DMS153 (cell line): ENCODE data around the gene PTGR1.
"Not testable (repeated sequence)": the region's sequence is repeated elsewhere in the genome, so short reads cannot be mapped to it uniquely, and the experiment has no call there.

Experiments
- DNase-seq: peaks from one replicate; lab custom pipeline; 2025; lab: John Stamatoyannopoulos, UW

The PTGR1 gene

GRCh38 chr9:111599092-111599954 lies at the start of gene PTGR1:
Gene PTGR1 (minus strand): TSS chr9:111599647. CDS start chr9:111597422, 2,225 bp downstream.
- DNase-seq, result peak; percentile 20

GRCh38 chr9:111649016-111649415 lies 49.6 kb upstream of the PTGR1 start:
- no peak for DNase-seq

- DNase-seq, result no peak
Observed at GRCh38 chr9:111648066-111648465, 48.6 kb upstream of the PTGR1 start.

- DNase-seq, result no peak
Observed at GRCh38 chr9:111646417-111646816, 47.0 kb upstream of the PTGR1 start.

- DNase-seq, result no peak
Observed at GRCh38 chr9:111645806-111646205, 46.4 kb upstream of the PTGR1 start.

GRCh38 chr9:111644195-111644772 lies 44.8 kb upstream of the PTGR1 start:
- DNase-seq, result no peak

GRCh38 chr9:111637421-111637950 lies 38.0 kb upstream of the PTGR1 start:
- no peak for DNase-seq

- DNase-seq, result no peak
Observed at GRCh38 chr9:111634860-111635259, 35.4 kb upstream of the PTGR1 start.

GRCh38 chr9:111633389-111633736 lies 33.9 kb upstream of the PTGR1 start:
- no peak for DNase-seq

- DNase-seq, result no peak
Observed at GRCh38 chr9:111632695-111633388, 33.4 kb upstream of the PTGR1 start.

GRCh38 chr9:111632060-111632459 lies 32.6 kb upstream of the PTGR1 start:
- DNase-seq, result no peak

GRCh38 chr9:111631214-111631971 lies 31.9 kb upstream of the PTGR1 start, which contains the start of gene DNAJC25:
Gene DNAJC25 (plus strand): TSS chr9:111631334. CDS start chr9:111631408, 74 bp downstream.
- peak; percentile 97 for DNase-seq

- DNase-seq, result no peak
Observed at GRCh38 chr9:111630964-111631213, 31.4 kb upstream of the PTGR1 start.

GRCh38 chr9:111630182-111630963 lies 30.9 kb upstream of the PTGR1 start:
- no peak for DNase-seq

GRCh38 chr9:111628411-111628810 lies 29.0 kb upstream of the PTGR1 start:
- no peak for DNase-seq

GRCh38 chr9:111627260-111627963 lies 28.0 kb upstream of the PTGR1 start:
- DNase-seq, result no peak

GRCh38 chr9:111622626-111623025 lies 23.2 kb upstream of the PTGR1 start:
- no peak for DNase-seq

GRCh38 chr9:111621895-111622480 lies 22.5 kb upstream of the PTGR1 start:
- no peak for DNase-seq

- not testable (repeated sequence) for DNase-seq
Observed at GRCh38 chr9:111617349-111617748, 17.9 kb upstream of the PTGR1 start.

- DNase-seq, result no peak
Observed at GRCh38 chr9:111615928-111616327, 16.5 kb upstream of the PTGR1 start.
